GM20431 (cell line): Measurements from ENCODE around the gene SLC17A9.

ENCODE experiments used
- in situ Hi-C: fragments of 300-500 bp; cut with MseI, MboI; formaldehyde crosslinking; loops from one replicate; pipeline ENCODE4 v1.15.0; 2020; ENCODE audit warnings: low sequenced_read_pairs; ENCODE audit not compliant: unreplicated experiment

The SLC17A9 gene

DNA sequence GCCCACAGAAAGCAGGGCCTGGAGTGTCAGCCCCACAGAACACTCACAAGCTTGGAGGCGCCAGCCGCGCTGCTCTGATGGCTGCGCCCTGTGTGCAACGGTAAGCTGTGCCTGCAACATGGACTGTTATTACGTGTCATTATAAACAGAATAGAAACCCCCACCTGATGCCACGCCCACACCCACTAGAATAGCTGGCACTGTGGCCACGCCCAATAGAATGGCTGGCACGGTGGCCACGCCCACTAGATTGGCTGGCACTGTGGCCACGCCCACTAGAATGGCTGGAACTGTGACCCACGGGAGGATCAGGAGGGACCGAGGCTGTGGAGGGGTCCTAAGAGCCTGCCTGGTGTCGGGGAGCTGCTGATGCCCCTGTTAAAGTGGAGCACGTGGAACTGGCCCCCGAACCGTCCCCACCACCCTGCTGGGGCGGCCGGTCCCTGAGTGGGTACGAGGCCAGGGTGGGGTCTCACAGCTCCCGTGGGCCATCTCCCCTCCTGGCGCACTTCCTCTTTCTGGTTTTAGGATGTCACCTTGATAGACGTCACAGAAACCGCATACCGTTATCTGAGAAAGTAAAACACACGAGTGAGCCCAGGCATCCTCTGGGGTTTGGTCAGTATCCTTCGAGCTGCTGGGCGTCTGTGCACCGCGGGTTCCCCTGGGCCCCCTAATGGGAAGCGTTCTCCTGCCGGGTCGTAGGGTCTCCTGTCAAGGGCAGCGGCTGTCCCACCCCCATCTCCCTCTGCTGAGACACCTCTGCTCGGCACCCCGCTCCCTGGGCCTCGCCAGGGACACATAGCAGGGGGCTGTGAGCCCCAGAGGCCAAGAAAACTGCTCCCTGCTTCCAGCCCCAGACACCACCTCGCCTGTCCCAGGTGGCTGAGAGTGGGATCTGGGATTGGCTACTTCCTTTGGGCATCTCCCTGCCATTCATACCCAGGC lies 25.4 kb downstream of the SLC17A9 start:
- in situ Hi-C loops = no loop called here

DNA sequence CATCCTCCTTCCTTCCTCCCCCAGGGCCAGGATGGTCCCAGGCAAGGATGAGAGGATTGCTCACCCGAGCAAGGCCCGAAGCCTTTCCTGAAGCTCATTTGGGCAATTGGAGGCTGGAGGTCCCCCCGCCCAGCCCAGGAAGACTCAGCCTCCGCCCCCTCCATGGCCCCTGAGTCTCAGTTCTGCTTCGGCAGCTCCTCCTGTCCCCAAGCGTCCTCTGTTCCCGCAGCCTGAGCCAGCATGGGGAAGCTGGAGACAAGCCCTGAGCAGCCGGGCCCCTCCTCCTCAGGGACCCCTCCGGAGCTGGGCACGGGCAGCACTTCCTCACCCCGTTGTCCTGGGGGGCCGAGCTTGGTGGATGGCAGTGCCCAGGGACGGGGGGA lies 26.0 kb downstream of the SLC17A9 start:
- in situ Hi-C loops = no loop called here

DNA sequence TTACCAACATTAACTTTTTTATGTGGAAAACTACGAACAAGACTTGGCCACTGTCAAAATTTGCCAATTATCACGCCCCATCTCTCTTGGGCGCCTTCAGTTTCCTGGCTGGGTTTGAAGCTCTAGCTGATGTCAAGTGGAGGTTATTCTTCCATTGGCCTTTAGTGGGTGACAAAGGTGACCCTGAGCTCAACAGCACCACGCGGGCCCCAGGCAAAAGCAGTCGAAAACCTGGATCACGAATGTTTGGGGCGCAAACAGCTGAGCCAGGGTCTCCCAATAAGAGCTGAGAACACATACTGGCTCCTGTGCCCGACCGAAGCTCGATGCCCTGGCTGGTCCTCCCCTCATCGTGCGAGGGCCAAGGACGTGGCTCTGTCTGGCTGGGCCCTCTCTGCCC lies 26.8 kb downstream of the SLC17A9 start:
- in situ Hi-C loops = no loop called here

DNA sequence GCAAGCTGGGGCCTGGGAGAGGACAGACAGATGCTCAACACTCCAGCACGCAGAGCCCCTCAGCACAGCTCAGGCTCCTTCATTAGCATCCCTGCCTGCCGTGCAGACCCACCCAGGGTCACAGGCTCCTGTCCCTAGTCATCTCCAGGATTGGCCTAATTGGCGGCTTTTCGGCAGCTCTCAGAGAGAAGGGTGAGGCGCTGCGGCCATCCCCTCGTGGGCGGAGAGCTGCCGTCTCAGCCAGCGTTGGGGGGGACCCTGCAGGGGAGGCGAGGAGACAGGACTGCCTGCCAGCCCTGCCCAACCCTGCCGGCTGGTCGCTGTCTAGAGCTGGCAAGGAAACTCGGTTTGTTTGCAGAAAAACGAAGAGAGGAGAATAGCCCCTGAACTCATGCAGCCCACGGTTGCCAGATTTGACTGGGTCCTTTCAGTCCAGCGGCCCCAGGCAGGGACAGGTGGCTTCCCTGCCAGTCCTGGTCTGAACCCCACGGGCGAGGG lies 27.4 kb downstream of the SLC17A9 start:
- in situ Hi-C loops = no loop called here

DNA sequence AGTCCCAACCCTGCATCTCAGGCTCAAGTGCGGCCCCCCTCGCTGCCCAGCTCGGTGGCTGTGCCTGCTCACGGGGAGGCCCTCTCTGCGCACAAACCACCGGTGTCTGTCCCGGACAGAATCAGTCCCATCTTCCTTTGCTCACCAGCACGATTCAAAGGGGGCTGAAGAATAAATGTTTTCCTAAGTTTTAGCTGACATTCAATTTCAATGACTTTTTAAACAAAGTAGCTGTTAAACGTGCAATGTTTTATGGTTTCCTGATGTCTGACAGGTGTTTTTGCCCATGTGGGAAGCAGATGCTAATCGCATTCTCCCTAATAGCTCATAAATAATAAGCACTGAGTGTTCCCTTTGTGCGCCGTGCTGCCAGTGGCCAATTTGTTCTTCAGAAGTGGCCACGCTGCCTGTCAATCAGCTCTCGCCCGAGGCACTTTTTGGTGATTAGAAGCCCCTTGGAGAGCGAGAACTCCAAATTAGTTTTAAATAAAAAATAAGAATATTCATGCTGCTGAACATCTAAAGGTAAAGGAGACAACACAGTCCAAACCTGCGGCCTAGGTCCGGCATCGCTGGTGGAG lies 28.0 kb downstream of the SLC17A9 start:
- in situ Hi-C loops = no loop called here

DNA sequence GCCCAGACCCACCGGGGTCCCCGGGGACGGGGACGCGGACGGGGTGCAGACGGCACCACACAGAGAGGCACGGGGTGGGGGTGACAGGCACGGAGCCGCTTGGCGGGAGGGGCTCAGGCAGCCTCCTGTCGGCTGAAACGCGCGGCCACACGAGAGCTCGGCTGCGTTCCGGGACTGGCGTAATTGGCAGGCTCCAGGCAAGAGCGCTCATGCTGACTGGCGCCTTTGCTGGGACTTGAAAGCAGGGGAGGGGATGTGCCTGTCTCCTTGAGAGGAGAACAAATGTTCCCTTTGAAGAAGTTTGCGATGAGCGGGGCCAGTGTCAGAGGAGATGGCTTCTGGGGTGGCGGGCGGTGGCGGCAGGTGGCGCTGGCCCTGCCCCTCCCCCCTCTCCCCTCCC lies 28.5 kb downstream of the SLC17A9 start:
- in situ Hi-C loops = no loop called here

DNA sequence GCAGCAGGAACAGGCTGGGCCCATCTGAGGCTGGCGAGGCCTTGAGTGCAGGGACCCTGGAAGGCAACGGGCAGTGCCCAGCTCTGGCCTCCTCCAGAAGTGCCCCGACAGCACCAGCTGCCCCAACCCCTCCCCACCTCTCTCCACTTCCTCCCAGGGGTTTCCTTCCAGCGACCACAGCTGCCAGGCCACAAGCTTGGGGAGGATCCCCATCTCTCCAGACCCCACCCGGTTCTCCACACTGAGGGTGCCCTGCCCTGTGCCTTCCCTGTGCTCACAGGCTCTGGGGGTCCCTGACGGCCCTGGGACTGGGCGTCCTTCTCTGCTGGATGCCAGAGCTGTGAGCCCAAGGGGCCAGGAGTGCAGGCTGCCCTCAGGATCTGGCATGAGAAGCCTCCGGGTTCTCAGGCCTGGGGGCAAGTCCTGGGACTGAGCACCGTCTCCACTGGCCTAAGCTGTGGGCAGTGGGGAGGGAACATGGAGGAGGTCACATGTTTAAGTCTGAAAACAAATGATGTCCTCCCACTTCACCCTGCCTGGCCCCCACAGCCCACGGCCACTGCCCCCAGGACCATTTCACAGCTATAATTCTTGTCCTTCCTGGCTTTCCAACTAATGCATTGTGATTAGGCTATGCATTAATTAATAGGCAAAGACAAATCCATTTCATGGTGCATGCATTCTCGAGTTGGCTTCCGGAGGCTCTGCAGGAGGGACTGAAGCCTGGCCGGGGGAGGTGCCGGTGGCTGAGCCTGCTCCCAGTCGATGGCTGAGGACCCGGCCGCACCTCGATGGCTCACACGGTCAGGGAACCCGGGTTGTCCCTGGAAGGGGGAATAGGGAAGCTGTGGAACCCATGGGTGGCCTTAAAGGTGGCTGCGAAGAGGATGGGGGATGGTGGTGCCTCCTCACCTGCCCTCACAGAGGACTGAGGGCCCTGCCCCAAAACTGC lies 29.9 kb downstream of the SLC17A9 start:
- in situ Hi-C loops = no loop called here

DNA sequence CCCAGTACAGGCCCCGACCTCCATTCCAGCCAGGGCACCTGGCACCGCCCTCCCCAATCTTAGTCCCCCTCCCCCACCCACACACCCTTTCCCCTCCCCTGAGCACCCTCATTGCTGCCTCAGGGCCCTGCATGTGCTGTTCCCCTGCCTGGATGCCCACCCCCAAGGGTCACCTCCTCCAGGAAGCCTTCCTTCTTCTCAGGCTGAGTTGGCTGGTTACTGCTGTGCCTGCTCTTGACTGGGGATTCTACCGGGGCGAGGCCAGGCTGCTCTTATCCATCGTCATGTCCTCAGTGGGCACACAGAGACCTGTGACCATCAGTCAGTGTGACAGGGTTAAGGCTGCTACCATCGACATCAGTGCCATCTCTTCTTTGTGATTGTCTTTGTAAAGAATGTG lies 30.7 kb downstream of the SLC17A9 start:
- in situ Hi-C loops = no loop called here

DNA sequence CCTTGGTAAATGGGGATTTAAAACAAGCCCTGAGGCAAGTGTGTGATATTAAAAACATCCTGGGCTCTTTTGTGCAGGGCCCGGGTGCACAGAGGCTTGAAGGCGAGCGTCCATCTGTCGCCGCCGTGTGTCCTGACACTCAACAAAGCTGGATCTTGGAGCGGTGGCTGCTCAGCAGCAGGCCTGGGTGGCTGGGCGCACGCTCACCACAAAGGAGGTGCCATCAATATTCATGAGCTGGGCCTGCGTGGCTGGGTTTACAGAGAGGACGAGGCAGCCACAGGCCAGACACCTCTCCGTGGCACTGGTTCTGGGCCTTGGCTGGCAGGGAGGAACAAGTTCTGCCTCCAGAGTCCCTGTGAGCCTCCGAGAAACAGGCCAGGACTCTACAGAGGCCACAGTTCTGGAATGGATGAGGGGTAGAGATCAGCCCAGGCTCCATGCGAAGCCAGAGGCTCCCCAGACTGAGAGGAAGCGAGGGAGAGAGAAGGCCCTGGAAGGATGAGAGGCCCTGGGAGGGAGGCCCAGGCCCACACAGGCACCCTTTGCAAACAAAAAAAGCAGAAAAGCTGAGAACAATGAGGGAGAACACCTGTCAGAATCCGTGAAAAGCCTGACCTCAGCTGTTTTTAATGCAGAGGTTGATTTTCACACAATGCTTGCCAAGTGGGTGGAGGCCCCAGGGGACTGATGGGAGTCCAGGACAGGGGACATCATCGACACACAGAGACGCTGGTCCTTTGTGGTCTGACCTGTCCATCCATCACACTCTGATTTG lies 32.3 kb downstream of the SLC17A9 start:
- in situ Hi-C loops = no loop called here

DNA sequence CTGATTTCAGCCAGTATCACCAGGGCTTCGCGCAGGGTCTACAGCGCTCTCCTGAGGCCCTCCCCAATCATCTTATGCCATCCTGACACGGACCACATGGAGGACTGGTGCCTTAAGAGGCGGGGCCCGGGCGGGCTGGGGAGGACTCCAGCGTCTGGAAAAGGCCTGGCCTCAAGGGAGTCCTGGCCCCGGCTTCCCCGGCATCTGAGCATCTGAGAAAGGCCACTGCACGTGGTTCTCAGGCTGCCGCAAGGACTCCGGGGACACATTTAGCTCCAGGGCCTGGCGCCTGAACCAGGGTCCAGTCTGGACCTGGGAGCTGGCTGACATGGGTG lies 32.9 kb downstream of the SLC17A9 start:
- in situ Hi-C loops = no loop called here

DNA sequence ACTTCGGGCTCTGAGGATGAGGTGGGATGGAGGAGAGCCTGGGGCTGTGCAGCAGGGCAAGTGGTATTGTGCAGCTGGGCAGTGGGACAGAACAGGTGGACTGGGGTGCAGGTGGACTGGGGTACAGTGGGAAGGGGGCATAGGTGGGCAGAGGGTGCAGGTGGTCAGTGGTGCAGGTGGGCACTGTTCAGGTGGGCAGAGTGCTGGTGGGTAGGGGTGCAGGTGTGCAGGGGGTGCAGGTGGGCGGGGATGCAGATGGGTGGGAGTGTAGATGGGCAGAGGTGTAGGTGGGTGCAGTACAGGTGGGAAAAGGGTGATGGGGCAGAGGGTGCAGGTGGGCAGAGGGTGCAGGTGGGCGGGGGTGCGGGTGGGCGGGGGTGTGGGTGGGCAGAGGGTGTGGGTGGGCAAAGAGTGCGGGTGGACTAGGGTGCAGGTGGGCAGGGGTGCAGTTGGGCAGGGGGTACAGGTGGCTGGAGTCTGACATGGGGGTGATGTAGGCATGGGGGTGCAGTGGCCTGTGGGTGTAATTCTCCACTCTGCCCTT lies 33.8 kb downstream of the SLC17A9 start:
- in situ Hi-C loops = no loop called here

DNA sequence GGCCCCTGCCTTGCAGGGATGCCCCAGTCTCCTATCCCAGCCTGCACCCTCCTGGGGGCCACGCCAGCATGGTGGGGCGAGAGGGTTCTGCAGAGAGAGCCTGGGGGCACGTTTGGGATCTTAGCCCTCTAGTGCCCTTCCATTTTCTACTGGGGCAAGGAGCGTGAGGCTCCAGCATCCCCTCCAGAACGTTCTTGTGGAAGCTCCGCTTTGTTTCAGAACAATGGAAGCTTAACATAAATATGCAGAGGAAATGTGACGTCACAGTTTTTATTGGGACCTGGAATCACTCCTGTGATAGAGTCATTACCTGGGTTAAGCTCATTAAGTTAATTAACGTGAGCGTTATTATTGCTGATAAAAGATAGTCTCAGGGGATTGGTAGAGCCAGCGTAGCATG lies 34.6 kb downstream of the SLC17A9 start:
- in situ Hi-C loops = no loop called here

DNA sequence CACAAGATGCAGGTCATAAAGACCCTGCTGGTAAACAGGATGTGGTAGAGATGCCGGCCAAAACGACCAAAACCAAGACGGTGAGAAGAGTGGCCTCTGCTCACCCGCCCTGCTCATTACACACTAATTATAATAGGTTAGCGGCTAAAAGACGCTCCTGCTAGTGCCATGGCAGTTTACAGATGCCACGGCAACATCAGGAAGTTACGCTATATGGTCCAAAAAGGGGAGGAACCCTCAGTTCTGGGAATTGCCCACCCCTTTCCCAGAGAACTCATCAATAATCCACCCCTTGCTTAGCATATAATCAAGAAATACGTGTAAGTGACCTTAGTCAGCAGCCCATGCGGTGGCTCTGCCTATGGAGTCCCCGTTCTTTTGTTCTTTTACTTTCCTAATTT lies 36.7 kb downstream of the SLC17A9 start:
- in situ Hi-C loops = no loop called here

DNA sequence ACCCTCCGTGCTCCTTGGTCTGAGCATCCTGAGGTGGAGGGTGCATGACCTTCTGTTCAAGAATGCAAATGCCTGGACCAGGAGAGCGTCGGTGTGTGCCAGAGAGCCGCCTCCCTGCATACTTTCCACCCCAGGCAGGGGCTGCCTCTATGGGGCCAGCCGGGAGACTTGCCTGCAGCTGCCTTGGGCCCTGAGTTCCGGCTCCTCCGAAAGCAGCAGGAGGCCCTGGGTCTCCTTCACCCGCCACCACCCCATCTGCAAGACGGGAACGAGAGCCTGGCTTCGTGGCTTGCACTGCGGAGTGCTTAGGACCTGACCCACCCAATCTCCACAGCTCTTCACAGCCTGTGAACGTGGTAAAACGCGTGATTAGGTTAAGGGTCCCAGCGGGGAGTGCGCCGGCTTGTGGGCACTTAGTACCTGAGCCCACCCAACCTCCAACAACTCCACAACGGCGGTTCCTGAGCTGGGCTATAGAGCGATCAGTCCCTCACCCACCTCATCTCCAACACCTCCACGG lies 37.9 kb downstream of the SLC17A9 start:
- in situ Hi-C loops = no loop called here

DNA sequence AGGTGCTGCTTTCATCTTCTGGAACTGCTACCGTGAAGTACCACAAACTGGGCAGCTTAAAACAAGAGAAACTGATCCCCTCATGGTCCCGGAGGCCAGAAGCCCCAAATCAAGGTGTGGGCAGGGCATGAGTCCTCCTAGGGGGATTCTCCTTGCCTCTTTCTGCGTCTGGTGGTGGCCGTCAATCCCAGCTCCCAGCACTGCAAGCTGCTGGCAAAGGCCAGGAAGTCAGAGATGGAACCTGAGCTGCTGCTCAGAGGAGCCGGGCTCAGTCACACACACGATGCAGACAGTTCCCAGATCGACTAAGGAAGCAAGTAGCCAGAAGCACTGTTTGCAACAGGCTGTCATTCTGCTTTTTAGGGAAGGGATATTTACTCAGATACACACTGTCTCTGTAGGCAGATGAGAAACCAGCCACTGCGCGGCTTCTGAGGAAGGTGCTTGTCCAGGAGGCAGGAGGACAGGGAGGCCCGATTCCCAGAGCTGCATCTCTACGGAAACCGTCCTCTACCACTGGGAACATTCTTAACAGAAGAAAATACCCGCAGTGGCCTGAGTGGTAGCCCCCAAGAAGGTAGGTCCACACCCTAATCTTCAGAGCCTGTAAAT lies 38.8 kb downstream of the SLC17A9 start:
- in situ Hi-C loops = no loop called here

DNA sequence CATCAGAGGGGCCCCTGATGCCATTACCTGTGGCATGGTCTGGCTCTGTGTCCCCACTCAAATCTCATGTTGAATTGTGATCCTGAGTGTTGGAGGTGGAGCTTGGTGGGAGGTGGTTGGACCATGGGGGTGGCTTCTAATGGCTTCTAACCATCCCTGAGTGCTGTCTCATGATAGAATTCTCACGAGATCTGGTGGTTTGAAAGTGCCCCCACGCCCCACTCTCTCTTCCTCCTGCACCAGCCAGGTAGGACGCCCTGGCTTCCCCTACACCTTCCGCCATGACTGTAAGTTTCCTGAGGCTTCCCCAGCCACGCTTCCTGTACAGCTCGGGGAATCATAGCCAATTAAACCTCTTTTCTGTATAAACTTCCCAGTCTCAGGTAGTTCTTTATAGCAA lies 39.4 kb downstream of the SLC17A9 start:
- in situ Hi-C loops = no loop called here

DNA sequence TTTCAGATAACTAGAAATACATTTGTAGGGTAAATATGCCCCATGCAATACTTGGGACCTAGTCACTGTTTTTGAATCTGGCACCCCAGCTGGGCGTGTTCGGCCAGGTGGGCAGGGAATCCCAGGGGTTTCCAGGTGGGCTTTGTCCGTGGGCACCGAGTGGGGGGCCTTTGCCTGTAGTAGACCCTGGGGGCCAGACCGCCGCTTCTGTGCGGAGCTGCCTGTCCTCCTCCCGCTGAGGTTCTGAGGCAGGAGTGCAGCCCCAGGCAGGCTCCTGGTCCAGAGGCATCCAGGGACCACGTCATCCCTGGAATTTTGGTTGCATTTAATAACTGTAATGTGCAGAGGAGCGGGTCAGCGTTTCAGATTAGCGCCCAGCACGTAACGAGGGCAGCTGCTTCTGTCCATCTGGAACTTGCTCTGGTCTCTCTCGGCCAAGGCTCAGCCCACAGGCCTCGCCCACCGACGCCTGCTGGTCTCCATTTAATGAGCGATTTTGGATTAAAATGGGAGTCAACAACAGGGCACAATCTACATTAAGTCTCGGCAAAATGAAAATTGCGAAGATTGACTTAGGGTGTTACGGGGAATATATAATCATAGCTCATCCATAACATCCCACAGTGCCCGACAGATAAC lies 41.5 kb downstream of the SLC17A9 start:
- in situ Hi-C loops = no loop called here

DNA sequence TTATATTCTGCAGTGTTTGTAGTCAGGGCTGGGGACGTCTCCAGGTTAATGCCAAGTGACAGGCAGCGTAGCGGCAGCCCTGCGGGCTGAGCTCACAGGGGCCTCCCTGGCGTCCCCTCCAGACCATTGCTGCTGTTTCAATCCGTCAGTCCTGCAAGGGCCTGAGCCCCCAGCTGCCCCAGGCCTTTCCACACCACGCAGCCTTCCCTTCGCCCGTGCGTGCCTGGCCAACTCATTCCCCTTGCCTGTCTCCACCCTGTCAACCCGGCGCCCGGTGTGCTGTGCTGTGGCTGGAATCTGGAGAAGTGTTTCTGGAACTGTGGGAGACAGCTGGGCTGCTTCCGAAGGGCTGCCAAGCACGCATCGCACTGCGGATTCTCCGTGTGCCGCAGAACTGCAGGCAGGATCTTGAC lies 42.4 kb downstream of the SLC17A9 start:
- in situ Hi-C loops = no loop called here
